Ovary (tissue), 9 donors: ENCODE results near the gene PHC2. TPM values are rescaled to one million over a fixed set of nuclear protein-coding genes. Genes with fewer than 3 reads are reported as not detected.

Source experiments
- DNase-seq, 5 donors: peaks; one replicate each; pipeline ENCODE4 v3.0.0-alpha.2; 2019 to 2020
- H3K27ac ChIP-seq, 2 donors: fragments of 200-600 bp; one replicate each; pipeline versions ENCODE4 v1.5.1 to v1.8.0; 2019 to 2022
- H3K27me3 ChIP-seq: fragments of 200-600 bp; one replicate; pipeline ENCODE4 v1.8.0; 2022
- H3K36me3 ChIP-seq: fragments of 200-600 bp; sonication (generic); one replicate; pipeline ENCODE4 v1.5.1; 2019
- H3K4me1 ChIP-seq: one replicate; pipeline ENCODE4 v1.8.1; 2013; ENCODE audit warnings: mild to moderate bottlenecking, moderate library complexity; ENCODE audit not compliant: insufficient read depth
- H3K4me3 ChIP-seq: fragments of 200-600 bp; sonication (generic); one replicate; pipeline ENCODE4 v1.5.1; 2017
- H3K9me3 ChIP-seq, 2 donors: fragments of 200-600 bp in 1 of 2; sonication (generic) in 1 of 2; one replicate each; pipeline versions ENCODE4 v1.5.1 to v1.8.1; 2013 to 2019; ENCODE audit warnings: mild to moderate bottlenecking in 1 of 2, moderate library complexity in 1 of 2
- EP300 ChIP-seq: sonication (generic); formaldehyde crosslinking; IDR thresholded peaks from one replicate; pipeline ENCODE4 v1.6.1; 2017; ENCODE audit warnings: antibody characterized with exemption
- POLR2A ChIP-seq: fragments of 450-650 bp; IDR thresholded peaks from one replicate; pipeline ENCODE4 v1.6.1; 2017; ENCODE audit warnings: antibody characterized with exemption, mild to moderate bottlenecking, moderate library complexity
- WGBS, 3 donors: extraction: QIAGEN DNeasy Blood & Tissue Kit in 1 of 3; methylation state at CpG; one replicate each; pipeline versions ENCODE4 v1.1.5 to v1.1.7; 2013 to 2017; 5-methylcytosine and 5-hydroxymethylcytosine counted together
- intact Hi-C, 4 donors: fragments of 100-400 bp; cut with DNase I; formaldehyde crosslinking; loops; one replicate each; pipeline versions ENCODE4 v1.11.0 to v1.15.1; 2022 to 2023
- polyA plus RNA-seq, 2 donors: library from polyadenylated mRNA; stranded (reverse); fragments of 200-250 nt in 1 of 2; fragments of 350-450 nt in 1 of 2; fragmentation: Illumina TruSeq in 1 of 2; extraction: RNeasy Lipid Tissue Mini Kit (QIAGEN cat#74804) in 1 of 2; gene quantifications; one replicate each; pipeline ENCODE4 v1.2.3, GENCODE V29; 2013 to 2014
- total RNA-seq, 7 donors: library from RNA; depleted of rRNA in 2 of 7; stranded (reverse); fragments of >200 nt in 2 of 7; fragmentation: NEBNext Ultra II Directional in 3 of 7; extraction: Animal tissue kit (Norgen Biotek cat#: 25700) in 3 of 7; gene quantifications; one replicate each; pipeline versions ENCODE4 v1.1.0 to v1.2.4, GENCODE V29; 2016 to 2023
- TF ChIP-seq, protein P1 (sequence below), 3 donors: fragments of 450-650 bp in 2 of 3; fragments of 200-600 bp in 1 of 3; IDR thresholded peaks; one replicate each; pipeline versions ENCODE4 v1.5.1 to v1.8.0; 2016 to 2022; ENCODE audit warnings: antibody characterized with exemption in 3 of 3, mild to moderate bottlenecking in 1 of 3
- donor health status: DM: no; HTN: no; CAD: no; lungs with moderate emphysema.
- donor health status: DM: no; HTN: no; CAD: no.
- donor health status: Bipolar disorder and iron deficiency.
- donor health status: DM: yes; HTN: yes; CAD: no.
- donor health status: DM: no; HTN: no; CAD: no.
- donor health status: DM: yes; HTN: yes; CAD: no.

Gene PHC2
- total and polyA plus RNA-seq, 9 donors = 52.3 to 101 (median 85.5) TPM

DNA sequence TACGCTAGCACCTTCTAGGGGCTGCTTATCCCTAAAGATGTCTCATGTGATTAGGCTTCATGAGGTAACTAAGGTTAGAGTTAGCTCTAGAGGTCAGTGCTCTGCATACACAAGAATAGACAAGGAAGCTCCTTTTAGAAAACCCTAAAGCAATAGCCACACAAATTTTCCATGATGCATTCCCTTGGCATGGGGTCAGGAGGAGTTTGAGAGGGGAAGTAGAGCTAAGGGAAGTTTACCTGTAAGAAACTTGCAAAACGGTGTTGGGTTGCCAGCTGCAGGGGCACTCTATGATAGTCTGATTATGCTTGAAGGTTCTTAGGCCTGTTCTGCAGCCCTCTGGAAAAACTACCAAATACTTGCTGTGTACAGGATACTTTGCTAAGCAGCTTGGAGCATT is 71.0 kb downstream of the PHC2 start:
- no peak for DNase-seq
- Histone ChIP-seq H3K9me3 (no peaks in the 10 kb centered on the region), H3K36me3 (no peaks in the 10 kb centered on the region), H3K27me3 (no peaks in the 10 kb centered on the region), H3K4me1 (peaks cover 9% of the 10 kb centered on the region), H3K4me3 (no peak overlapping the region), H3K27ac (no peak overlapping the region)
- no peak for TF ChIP-seq EP300
- no peak for TF ChIP-seq POLR2A
- TF ChIP-seq, protein P1, sequence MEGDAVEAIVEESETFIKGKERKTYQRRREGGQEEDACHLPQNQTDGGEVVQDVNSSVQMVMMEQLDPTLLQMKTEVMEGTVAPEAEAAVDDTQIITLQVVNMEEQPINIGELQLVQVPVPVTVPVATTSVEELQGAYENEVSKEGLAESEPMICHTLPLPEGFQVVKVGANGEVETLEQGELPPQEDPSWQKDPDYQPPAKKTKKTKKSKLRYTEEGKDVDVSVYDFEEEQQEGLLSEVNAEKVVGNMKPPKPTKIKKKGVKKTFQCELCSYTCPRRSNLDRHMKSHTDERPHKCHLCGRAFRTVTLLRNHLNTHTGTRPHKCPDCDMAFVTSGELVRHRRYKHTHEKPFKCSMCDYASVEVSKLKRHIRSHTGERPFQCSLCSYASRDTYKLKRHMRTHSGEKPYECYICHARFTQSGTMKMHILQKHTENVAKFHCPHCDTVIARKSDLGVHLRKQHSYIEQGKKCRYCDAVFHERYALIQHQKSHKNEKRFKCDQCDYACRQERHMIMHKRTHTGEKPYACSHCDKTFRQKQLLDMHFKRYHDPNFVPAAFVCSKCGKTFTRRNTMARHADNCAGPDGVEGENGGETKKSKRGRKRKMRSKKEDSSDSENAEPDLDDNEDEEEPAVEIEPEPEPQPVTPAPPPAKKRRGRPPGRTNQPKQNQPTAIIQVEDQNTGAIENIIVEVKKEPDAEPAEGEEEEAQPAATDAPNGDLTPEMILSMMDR (IDR thresholded peaks at IDR 0.05) = no peak
- 86 to 93% (median 90%) methylated on average over 2 of the region's 2 CpGs for WGBS, 3 donors
- intact Hi-C loops = no loop called here

DNA sequence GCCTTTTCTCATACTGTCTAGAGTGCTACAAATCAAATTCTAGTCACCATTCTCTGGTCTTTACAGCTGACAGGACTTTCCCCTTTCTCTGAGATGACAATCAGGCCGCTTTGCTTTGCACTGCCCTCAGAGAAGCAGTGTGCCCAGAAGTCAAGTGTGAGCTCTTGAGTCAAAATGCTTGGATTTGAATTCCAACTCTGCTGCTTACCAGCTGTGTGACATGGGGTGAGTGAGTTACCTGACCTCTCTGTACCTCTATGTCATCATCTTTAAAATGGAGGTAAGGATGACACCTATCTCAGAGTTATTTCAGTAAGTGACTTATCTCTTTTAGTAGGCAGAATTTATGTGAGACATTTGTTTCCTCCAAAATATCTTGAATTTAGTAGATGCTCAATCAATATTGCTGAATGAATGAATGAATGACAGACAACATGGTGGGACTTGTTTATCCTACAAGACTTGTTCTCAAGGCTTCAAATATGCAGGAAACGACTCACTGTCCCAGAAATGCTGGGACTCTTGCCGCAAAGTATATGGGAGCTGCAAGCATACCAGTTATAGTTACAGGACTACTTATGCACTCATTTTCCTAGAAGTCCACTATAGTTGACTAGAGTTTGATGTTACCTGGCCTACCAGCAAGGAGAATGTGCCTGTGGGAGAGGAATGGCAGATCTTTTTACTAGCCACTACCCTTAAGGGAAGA is 71.9 kb downstream of the PHC2 start:
- H3K4me1 ChIP-seq = peaks cover 6% of the 10 kb centered on the region
- TF ChIP-seq POLR2A = no peak
- TF ChIP-seq, protein P1 (IDR thresholded peaks at IDR 0.05) = no peak
- no peak for TF ChIP-seq EP300
- no peaks in the 10 kb centered on the region for H3K9me3 ChIP-seq
- DNase-seq = no peak
- no peaks in the 10 kb centered on the region for H3K36me3 ChIP-seq
- H3K27ac ChIP-seq = no peak overlapping the region
- no peaks in the 10 kb centered on the region for H3K27me3 ChIP-seq
- WGBS, 3 donors = 92 to 96% (median 94%) methylated on average over 3 of the region's 3 CpGs
- H3K4me3 ChIP-seq = no peak overlapping the region
- intact Hi-C loops = no loop called here

DNA sequence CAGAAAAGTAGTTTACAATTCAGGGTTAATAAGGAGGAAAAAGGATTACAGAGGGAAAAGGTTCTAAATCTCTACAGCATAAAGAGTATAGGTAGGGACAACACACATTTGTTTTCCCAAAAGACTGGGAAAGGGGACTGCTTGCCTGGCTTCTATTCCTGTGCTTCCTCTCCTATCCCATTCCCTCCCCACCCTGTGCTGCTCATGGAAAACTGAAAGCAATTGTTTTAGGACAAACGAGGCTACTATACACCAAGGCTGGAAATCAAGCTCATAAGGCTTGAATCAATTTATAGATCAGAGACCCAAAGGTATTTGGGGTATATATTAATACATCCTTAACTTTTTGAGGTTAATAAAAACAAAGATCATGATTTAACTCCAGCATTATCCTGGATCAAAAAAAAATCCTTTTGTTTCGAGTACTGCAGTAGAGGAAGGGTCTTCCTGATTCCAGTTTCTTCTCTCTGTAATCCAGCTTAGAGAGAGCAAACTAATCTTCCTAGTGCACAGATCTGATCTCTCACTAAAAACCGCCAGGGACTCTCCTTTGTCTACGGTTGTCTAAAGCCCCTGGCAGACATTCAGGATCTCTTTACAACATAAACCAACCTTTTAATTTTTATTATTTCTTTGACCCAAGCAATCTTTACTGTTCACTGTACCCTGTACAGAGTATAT is 72.6 kb downstream of the PHC2 start:
- no peak for DNase-seq
- Histone ChIP-seq H3K4me3 (no peak overlapping the region), H3K9me3 (no peaks in the 10 kb centered on the region), H3K36me3 (no peaks in the 10 kb centered on the region), H3K4me1 (peaks cover 1% of the 10 kb centered on the region), H3K27me3 (no peaks in the 10 kb centered on the region), H3K27ac (no peak overlapping the region)
- TF ChIP-seq, protein P1 (IDR thresholded peaks at IDR 0.05) = no peak
- TF ChIP-seq EP300 (no peak), POLR2A (no peak)
- intact Hi-C loops = no loop called here
- 67 to 77% (median 71%) methylated on average over 4 of the region's 4 CpGs for WGBS, 3 donors

DNA sequence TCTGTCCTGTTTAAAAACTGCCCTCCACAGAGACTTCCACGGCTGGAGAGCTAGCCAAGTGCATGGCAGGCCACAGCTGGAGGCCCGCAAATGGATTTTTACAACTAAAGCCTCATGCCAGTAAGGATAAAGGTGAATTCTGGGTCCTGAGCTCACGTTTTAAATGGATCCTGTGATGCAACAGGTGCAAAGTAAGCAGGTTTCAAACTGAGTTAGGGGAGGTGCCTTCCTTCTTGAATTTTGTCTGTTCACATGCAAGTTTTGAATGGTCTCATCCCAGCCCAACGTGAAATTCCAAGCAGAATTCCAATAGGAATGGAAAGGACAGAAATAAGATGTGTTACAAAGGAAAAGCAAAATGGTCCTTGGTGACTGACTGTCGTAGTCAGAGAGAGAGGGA is 73.8 kb downstream of the PHC2 start:
- 87 to 94% (median 93%) methylated on average over 5 of the region's 5 CpGs for whole genome bisulfite sequencing, 3 donors
- Histone ChIP-seq H3K9me3 (no peaks in the 10 kb centered on the region), H3K27ac (no peak overlapping the region), H3K36me3 (no peaks in the 10 kb centered on the region), H3K27me3 (no peaks in the 10 kb centered on the region), H3K4me3 (no peak overlapping the region), H3K4me1 (no peaks in the 10 kb centered on the region)
- no peak for TF ChIP-seq POLR2A
- TF ChIP-seq, protein P1 (IDR thresholded peaks at IDR 0.05) = no peak
- no peak for TF ChIP-seq EP300
- DNase-seq = no peak
- intact Hi-C loops = no loop called here
